ENCODE data around the gene TIAM2.

TIAM2 gene

GRCh38 chr6:155278319-155279049, 283.4 kb downstream of the TIAM2 start:
- no peak for DNase-seq (ENCODE audit: low read depth in 3 of 3)

DNA sequence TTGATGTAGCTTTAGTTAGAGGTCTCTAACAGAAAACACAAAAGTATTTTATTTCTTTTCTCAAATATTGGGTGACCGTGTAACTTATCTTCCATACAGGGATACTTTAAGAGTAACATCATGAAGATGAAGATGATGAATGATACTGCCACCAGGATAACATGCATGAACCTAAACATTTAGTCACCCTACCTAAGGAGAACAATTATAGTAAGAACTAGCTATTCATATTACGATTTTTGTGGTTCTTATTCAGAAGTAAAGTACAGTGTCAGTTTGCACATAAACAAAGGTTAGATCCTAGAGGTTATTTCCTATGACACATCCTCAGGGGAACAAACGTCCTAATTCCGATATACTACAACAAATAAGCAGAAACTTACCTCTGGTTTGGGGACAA, 289.7 kb downstream of the TIAM2 start:
- no peak for DNase-seq (ENCODE audit: low read depth in 3 of 3)

DNA sequence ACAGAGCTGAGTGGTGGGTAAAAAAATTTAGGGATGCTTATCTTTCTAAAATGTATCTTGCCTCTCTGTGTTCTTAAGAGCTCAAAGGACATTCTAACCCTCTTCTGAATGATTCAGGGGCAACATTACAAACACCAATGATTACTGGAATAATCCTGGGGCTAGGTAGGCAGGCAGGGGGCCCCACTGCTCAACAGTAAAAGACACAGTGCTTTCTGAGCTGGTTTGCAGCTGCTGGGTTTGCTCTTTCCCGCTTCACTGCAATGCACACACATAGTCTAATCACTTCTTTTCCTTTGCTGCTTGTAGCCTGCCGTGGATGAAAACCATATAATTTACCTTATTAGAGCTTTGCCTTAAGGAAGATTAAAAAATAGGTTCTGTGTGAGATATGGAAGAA, 292.6 kb downstream of the TIAM2 start:
- no peak for DNase-seq (ENCODE audit: low read depth in 3 of 3)

DNA sequence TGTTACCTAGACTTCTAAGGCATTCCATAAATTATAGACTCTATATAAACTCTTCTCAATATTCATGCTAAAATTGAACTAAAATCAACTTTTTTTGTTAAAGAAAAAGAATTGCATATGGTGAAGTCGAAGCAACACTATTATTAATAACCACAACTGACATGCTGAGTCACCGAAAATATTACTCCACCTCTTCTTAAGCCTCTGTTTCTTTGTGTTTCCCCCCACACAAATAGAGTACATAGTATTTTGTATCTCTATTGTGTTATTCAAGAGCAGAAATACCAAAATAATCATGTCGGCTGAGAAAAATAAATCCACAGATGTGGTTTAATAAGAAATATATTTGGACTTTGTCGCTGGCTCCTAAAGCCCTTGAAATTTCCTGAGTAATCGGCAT, 295.4 kb downstream of the TIAM2 start:
- no peak for DNase-seq (ENCODE audit: low read depth in 3 of 3)

DNA sequence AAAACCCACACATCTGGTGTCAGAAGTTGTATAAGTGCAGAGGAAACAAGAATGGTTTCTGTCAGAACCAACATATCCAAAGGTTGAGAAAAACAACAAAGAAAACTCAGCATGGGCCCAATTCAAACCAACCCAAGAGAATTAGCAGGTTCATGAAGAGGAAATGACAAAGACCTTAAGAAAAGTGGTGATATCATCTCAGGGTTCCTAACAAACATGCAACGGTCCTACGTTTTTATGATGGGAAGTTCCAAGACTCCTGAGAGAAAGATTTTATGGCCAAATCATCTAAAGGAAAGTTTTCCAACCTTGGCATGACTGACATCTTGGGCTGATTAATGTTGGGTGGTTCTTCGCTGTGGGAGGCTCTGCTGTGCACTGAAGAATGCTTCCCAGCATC, 296.2 kb downstream of the TIAM2 start:
- DNase-seq (ENCODE audit: low read depth in 3 of 3) = no peak

DNA sequence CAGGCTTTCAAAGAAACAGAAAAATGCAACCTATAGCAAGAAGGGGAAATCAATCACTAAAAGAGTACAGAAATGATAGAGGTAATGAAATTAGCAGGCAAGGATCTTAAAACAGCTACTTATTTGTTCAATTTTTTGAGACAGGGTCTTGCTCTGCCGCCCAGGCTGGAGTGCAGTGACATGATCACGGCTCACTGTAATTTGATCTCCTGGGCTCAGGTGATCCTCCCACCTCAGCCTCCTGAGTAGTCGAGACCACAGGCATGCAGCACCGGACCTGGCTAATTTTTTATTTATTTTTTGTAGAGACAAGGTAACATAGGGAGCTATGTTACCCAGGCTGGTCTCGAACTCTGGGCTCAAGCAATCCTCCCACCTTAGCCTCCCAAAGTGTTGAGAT, 297.6 kb downstream of the TIAM2 start:
- no peak for DNase-seq (ENCODE audit: low read depth in 3 of 3)

- no peak for DNase-seq (ENCODE audit: low read depth in 3 of 3)
Observed at GRCh38 chr6:155297669-155298068, 302.6 kb downstream of the TIAM2 start.

GRCh38 chr6:155301867-155302266, 306.8 kb downstream of the TIAM2 start:
- DNase-seq (ENCODE audit: low read depth in 3 of 3) = no peak

- no peak for DNase-seq (ENCODE audit: low read depth in 3 of 3)
Observed at GRCh38 chr6:155303361-155303870, 308.3 kb downstream of the TIAM2 start.

DNA sequence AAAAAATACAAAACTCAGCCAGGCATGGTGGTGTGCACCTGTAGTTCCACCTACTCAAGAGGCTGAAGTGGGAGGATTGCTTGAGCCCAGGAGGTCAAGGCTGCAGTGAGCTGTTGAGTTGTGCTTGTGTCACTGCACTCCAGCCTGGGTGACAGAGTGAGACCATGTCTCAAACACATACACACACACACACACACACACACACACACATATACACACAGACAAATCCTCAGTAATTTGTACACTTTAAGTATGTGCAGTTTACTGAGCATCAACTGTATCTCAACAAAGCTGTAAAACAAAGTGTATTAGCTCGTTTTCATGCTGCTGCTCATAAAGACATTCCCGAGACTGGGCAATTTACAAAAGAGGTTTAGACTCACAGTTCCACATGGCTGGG, 311.8 kb downstream of the TIAM2 start:
- DNase-seq (ENCODE audit: low read depth in 3 of 3) = no peak
